HepG2 (cell line): ENCODE measurements around the gene TTC39B. TPM values are rescaled to one million over a fixed set of nuclear protein-coding genes. Genes with fewer than 3 reads are reported as not detected.

Experiments
- AKNA ChIP-seq: sonication (generic); formaldehyde crosslinking; IDR thresholded peaks from 2 replicates; pipeline ENCODE4 v1.4.0; 2020; ENCODE audit warnings: missing genetic modification reagents, borderline replicate concordance
- FOSL1 ChIP-seq: sonication (generic); formaldehyde crosslinking; IDR thresholded peaks from 2 replicates; pipeline ENCODE4 v1.9.0; 2021; ENCODE audit warnings: missing genetic modification reagents, borderline replicate concordance
- GLI4 ChIP-seq: sonication (generic); formaldehyde crosslinking; IDR thresholded peaks from 2 replicates; pipeline ENCODE4 v1.5.1; 2020; ENCODE audit warnings: missing genetic modification reagents, mild to moderate bottlenecking, moderate library complexity, borderline replicate concordance
- KLF11 ChIP-seq: IDR thresholded peaks from 2 replicates; pipeline ENCODE4 v1.6.1; 2016; ENCODE audit warnings: missing compliant biosample characterization
- MED8 ChIP-seq: sonication (generic); formaldehyde crosslinking; IDR thresholded peaks from 2 replicates; pipeline ENCODE4 v1.8.1; 2023; ENCODE audit warnings: mild to moderate bottlenecking, missing genetic modification reagents; ENCODE audit not compliant: insufficient replicate concordance
- MIER2 ChIP-seq: IDR thresholded peaks from 2 replicates; pipeline ENCODE4 v1.6.1; 2016; ENCODE audit warnings: missing biosample characterization, missing genetic modification reagents
- NAIF1 ChIP-seq: sonication (generic); formaldehyde crosslinking; IDR thresholded peaks from 2 replicates; pipeline ENCODE4 v1.5.0; 2020; ENCODE audit warnings: mild to moderate bottlenecking, missing genetic modification reagents, borderline replicate concordance
- NFKBIZ ChIP-seq: IDR thresholded peaks from 2 replicates; pipeline ENCODE4 v1.6.1; 2018; ENCODE audit warnings: missing genetic modification reagents, missing compliant biosample characterization
- NKX3-1 ChIP-seq: sonication (generic); formaldehyde crosslinking; IDR thresholded peaks from 2 replicates; pipeline ENCODE4 v1.5.0; 2020; ENCODE audit warnings: missing genetic modification reagents
- PREB ChIP-seq: sonication (generic); formaldehyde crosslinking; IDR thresholded peaks from 2 replicates; pipeline ENCODE4 v1.4.0; 2020; ENCODE audit warnings: missing genetic modification reagents
- SIN3B ChIP-seq: fragments of 150-350 bp; IDR thresholded peaks from 2 replicates; pipeline ENCODE4 v1.6.1; 2014; ENCODE audit warnings: low read length
- STAT5B ChIP-seq: sonication (generic); formaldehyde crosslinking; IDR thresholded peaks from 2 replicates; pipeline ENCODE4 v1.4.0; 2020; ENCODE audit warnings: missing genetic modification reagents
- ZBTB49 ChIP-seq: sonication (generic); formaldehyde crosslinking; IDR thresholded peaks from 2 replicates; pipeline ENCODE4 v1.4.0; 2020; ENCODE audit warnings: missing genetic modification reagents, borderline replicate concordance
- ZFP41 ChIP-seq: sonication (generic); formaldehyde crosslinking; IDR thresholded peaks from 2 replicates; pipeline ENCODE4 v1.4.0; 2020; ENCODE audit warnings: mild to moderate bottlenecking, missing genetic modification reagents, borderline replicate concordance
- ZNF20 ChIP-seq: sonication (generic); formaldehyde crosslinking; IDR thresholded peaks from 2 replicates; pipeline ENCODE4 v1.4.0; 2020; ENCODE audit warnings: mild to moderate bottlenecking, moderate library complexity, missing genetic modification reagents
- ZNF329 ChIP-seq: sonication (generic); formaldehyde crosslinking; IDR thresholded peaks from 2 replicates; pipeline ENCODE4 v1.9.0; 2021; ENCODE audit warnings: low read depth, mild to moderate bottlenecking, missing genetic modification reagents
- ZNF530 ChIP-seq: sonication (generic); formaldehyde crosslinking; IDR thresholded peaks from 2 replicates; pipeline ENCODE4 v1.5.0; 2020; ENCODE audit warnings: low read depth, mild to moderate bottlenecking, missing genetic modification reagents
- ZNF569 ChIP-seq: sonication (generic); formaldehyde crosslinking; IDR thresholded peaks from 2 replicates; pipeline ENCODE4 v1.5.0; 2020; ENCODE audit warnings: mild to moderate bottlenecking, missing genetic modification reagents, moderate library complexity, borderline replicate concordance
- ZNF704 ChIP-seq: sonication (generic); formaldehyde crosslinking; IDR thresholded peaks from 2 replicates; pipeline ENCODE4 v1.8.1; 2023; ENCODE audit warnings: mild to moderate bottlenecking, inconsistent platforms, moderate library complexity, missing genetic modification reagents, borderline replicate concordance
- polyA plus RNA-seq, 8 experiments: library from polyadenylated mRNA; depleted of rRNA in 3 of 8; stranded (reverse) in 7 of 8; unstranded in 1 of 8; fragments of >200 nt; fragmentation: Illumina TruSeq in 4 of 8; extraction: Trizol in 4 of 8; gene quantifications; 2 replicates each; pipeline versions ENCODE4 v1.2.1 to v1.2.3, GENCODE V29; 2011 to 2016; ENCODE audit warnings: low read depth in 4 of 8, missing spikeins in 1 of 8, mixed read lengths in 1 of 8; ENCODE audit not compliant: insufficient read depth in 1 of 8
- total RNA-seq, 5 experiments: library from RNA; depleted of rRNA; stranded (reverse); fragments of >200 nt; fragmentation: Illumina TruSeq; extraction: Trizol; gene quantifications; 2 replicates each; pipeline ENCODE4 v1.2.3, GENCODE V29; 2016; ENCODE audit warnings: low read depth in 1 of 5

TTC39B gene
- total and polyA plus RNA-seq, 2 of the 13 experiments (the other 11 are each of a cell fraction or from before 2014, with no cell fraction given): 14.3 to 19.4 TPM

GRCh38 chr9:15253786-15254185, 53.2 kb downstream of the TTC39B start (continued):
- no peak for TF ChIP-seq AKNA (CRISPR knock-in tag)
- TF ChIP-seq ZBTB49 (CRISPR knock-in tag): no peak
- TF ChIP-seq NFKBIZ (CRISPR knock-in tag): no peak
- TF ChIP-seq ZFP41 (CRISPR knock-in tag): no peak
- TF ChIP-seq ZNF569: no peak
- TF ChIP-seq ZNF704 (CRISPR knock-in tag): no peak
- TF ChIP-seq ZNF329 (CRISPR knock-in tag): no peak
- TF ChIP-seq FOSL1 (CRISPR knock-in tag): no peak
- no peak for TF ChIP-seq STAT5B (CRISPR knock-in tag)
- TF ChIP-seq MED8 (CRISPR knock-in tag): no peak
- TF ChIP-seq ZNF530 (CRISPR knock-in tag): no peak
- no peak for TF ChIP-seq NAIF1 (CRISPR knock-in tag)
- TF ChIP-seq ZNF20 (CRISPR knock-in tag): no peak
- TF ChIP-seq PREB (CRISPR knock-in tag): no peak
- no peak for TF ChIP-seq SIN3B
- TF ChIP-seq MIER2: no peak
- no peak for TF ChIP-seq KLF11
- no peak for TF ChIP-seq NKX3-1
- no peak for TF ChIP-seq GLI4 (CRISPR knock-in tag)
